Colonic mucosa (tissue), 4 donors: ENCODE measurements around the gene EGLN2. TPM values are rescaled to one million over a fixed set of nuclear protein-coding genes. Genes with fewer than 3 reads are reported as not detected.
A peak's percentile ranks its signal among the peaks of the same experiment; 100 is the strongest.

Source experiments
- DNase-seq: peaks from one replicate; pipeline ENCODE4 v3.0.0-alpha.2; 2020
- H3K27ac ChIP-seq: fragments of 200-600 bp; one replicate; pipeline ENCODE4 v1.8.0; 2021
- H3K27me3 ChIP-seq: fragments of 200-600 bp; one replicate; pipeline ENCODE4 v1.8.0; 2021
- H3K36me3 ChIP-seq: fragments of 200-600 bp; one replicate; pipeline ENCODE4 v1.8.0; 2021
- H3K4me1 ChIP-seq: fragments of 200-600 bp; one replicate; pipeline ENCODE4 v1.8.0; 2021; ENCODE audit warnings: mild to moderate bottlenecking
- H3K4me3 ChIP-seq: fragments of 200-600 bp; one replicate; pipeline ENCODE4 v1.8.0; 2021
- H3K9ac ChIP-seq, 2 donors: one replicate each; pipeline ENCODE4 v1.7.0; 2013; ENCODE audit warnings: control low read depth in 2 of 2, low read depth in 2 of 2, low read length in 2 of 2
- H3K9me3 ChIP-seq: fragments of 200-600 bp; one replicate; pipeline ENCODE4 v1.8.0; 2021
- intact Hi-C: fragments of 100-400 bp; cut with DNase I; formaldehyde crosslinking; loops from one replicate; pipeline ENCODE4 v1.14.1; 2022
- total RNA-seq, 2 donors: library from RNA; stranded (reverse); fragmentation: NEBNext Ultra II Directional in 1 of 2; extraction: Animal tissue kit (Norgen Biotek cat#: 25700) in 1 of 2; gene quantifications; one replicate each; pipeline ENCODE4 v1.2.1, GENCODE V29; 2021
- TF ChIP-seq, protein P1 (sequence below): fragments of 200-600 bp; IDR thresholded peaks from one replicate; pipeline ENCODE4 v1.8.0; 2022; ENCODE audit warnings: antibody characterized with exemption, mild to moderate bottlenecking
- donor health status: healthy.
- donor health status: DM: no; HTN: no; CAD: no.
- donor health status: DM: no; HTN: no; CAD: no.

Gene EGLN2
- total RNA-seq, 2 donors from 2014 or later, result 67.3 to 87.8 TPM

DNA sequence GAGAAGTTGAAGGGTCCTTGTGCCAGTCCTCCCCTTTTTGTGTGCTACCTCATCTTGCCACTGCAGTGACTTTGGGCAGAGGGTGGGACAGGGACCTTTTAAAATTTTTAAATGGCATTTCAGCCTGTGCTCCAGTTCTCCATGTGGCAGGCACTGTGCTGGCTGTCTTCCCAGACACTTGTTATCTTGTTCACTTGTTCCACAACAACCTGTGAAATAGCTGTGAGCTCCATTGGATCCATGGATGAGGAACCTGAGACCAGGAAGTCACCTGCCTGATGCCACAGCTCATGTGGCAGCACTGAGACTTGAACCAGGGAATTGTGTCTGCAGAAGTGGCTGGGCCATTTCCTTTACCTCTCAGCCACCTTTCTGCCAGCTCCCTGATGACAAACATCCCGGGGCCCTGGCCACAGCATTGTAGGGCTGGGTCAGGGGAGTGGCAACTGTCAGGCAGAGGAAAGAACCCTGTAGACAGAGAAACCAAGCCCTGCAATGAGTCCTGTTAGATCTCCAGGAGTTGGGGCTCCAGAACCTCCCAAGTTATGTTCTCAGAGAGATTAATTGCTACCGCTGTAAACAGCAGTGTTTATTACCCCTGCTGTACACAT, 6.4 kb downstream of the EGLN2 start:
- intact Hi-C loops, result no loop called here

GRCh38 chr19:40806423-40807146, 7.6 kb downstream of the EGLN2 start:
- Histone ChIP-seq H3K27me3 (no peaks in the 10 kb centered on the region), H3K36me3 (peaks cover 6% of the 10 kb centered on the region), H3K9ac (peak overlapping the region in 1 of 2 donors; percentile 67), H3K4me1 (peaks cover 45% of the 10 kb centered on the region), H3K9me3 (no peaks in the 10 kb centered on the region), H3K27ac (peak overlapping the region; percentile 50), H3K4me3 (no peak overlapping the region)
- DNase-seq, result peak; percentile 71
- intact Hi-C loops, result no loop called here
- TF ChIP-seq, protein P1, sequence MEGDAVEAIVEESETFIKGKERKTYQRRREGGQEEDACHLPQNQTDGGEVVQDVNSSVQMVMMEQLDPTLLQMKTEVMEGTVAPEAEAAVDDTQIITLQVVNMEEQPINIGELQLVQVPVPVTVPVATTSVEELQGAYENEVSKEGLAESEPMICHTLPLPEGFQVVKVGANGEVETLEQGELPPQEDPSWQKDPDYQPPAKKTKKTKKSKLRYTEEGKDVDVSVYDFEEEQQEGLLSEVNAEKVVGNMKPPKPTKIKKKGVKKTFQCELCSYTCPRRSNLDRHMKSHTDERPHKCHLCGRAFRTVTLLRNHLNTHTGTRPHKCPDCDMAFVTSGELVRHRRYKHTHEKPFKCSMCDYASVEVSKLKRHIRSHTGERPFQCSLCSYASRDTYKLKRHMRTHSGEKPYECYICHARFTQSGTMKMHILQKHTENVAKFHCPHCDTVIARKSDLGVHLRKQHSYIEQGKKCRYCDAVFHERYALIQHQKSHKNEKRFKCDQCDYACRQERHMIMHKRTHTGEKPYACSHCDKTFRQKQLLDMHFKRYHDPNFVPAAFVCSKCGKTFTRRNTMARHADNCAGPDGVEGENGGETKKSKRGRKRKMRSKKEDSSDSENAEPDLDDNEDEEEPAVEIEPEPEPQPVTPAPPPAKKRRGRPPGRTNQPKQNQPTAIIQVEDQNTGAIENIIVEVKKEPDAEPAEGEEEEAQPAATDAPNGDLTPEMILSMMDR, result peak; percentile 73

More for the DNA sequence above, 6.4 kb downstream of the EGLN2 start:
- Histone ChIP-seq H3K27ac (peak overlapping the region; percentile 82), H3K27me3 (no peaks in the 10 kb centered on the region), H3K4me1 (peaks cover 55% of the 10 kb centered on the region), H3K9ac (peak overlapping the region in 1 of 2 donors; percentile 69), H3K4me3 (no peak overlapping the region), H3K9me3 (no peaks in the 10 kb centered on the region), H3K36me3 (peaks cover 6% of the 10 kb centered on the region)
- TF ChIP-seq, protein P1, result no peak
- DNase-seq, result peak; percentile 62

GRCh38 chr19:40807147-40808020, 8.4 kb downstream of the EGLN2 start:
- peak; percentile 41 for DNase-seq
- Histone ChIP-seq H3K36me3 (peaks cover 6% of the 10 kb centered on the region), H3K4me1 (peaks cover 39% of the 10 kb centered on the region), H3K27me3 (no peaks in the 10 kb centered on the region), H3K4me3 (no peak overlapping the region), H3K9ac (no peak overlapping the region), H3K27ac (peak overlapping the region; percentile 1), H3K9me3 (no peaks in the 10 kb centered on the region)
- intact Hi-C loops, result no loop called here
- TF ChIP-seq, protein P1, result peak; percentile 11

DNA sequence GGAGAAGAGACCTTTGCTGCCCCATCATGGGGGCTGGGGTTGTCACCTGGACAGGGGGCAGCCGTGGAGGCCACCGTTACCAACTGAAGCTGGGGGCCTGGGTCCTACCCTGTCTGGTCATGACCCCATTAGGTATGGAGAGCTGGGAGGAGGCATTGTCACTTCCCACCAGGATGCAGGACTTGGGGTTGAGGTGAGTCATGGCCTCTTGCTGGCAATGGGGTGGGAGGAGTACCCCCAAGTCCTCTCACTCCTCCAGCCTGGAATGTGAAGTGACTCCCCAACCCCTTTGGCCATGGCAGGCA, 9.0 kb downstream of the EGLN2 start:
- Histone ChIP-seq H3K27ac (peak overlapping the region; percentile 1), H3K4me3 (no peak overlapping the region), H3K27me3 (no peaks in the 10 kb centered on the region), H3K4me1 (peaks cover 33% of the 10 kb centered on the region), H3K9me3 (no peaks in the 10 kb centered on the region), H3K9ac (no peak overlapping the region), H3K36me3 (peaks cover 6% of the 10 kb centered on the region)
- intact Hi-C loops, result no loop called here
- DNase-seq, result no peak
- TF ChIP-seq, protein P1, result no peak

GRCh38 chr19:40808497-40808896, 9.5 kb downstream of the EGLN2 start:
- Histone ChIP-seq H3K9me3 (no peaks in the 10 kb centered on the region), H3K4me3 (no peak overlapping the region), H3K27ac (no peak overlapping the region), H3K27me3 (no peaks in the 10 kb centered on the region), H3K36me3 (peaks cover 6% of the 10 kb centered on the region), H3K4me1 (peaks cover 28% of the 10 kb centered on the region), H3K9ac (no peak overlapping the region)
- intact Hi-C loops, result no loop called here
- DNase-seq, result no peak
- TF ChIP-seq, protein P1, result no peak
